ENCODE results near the gene PITX2.

PITX2 gene

DNA sequence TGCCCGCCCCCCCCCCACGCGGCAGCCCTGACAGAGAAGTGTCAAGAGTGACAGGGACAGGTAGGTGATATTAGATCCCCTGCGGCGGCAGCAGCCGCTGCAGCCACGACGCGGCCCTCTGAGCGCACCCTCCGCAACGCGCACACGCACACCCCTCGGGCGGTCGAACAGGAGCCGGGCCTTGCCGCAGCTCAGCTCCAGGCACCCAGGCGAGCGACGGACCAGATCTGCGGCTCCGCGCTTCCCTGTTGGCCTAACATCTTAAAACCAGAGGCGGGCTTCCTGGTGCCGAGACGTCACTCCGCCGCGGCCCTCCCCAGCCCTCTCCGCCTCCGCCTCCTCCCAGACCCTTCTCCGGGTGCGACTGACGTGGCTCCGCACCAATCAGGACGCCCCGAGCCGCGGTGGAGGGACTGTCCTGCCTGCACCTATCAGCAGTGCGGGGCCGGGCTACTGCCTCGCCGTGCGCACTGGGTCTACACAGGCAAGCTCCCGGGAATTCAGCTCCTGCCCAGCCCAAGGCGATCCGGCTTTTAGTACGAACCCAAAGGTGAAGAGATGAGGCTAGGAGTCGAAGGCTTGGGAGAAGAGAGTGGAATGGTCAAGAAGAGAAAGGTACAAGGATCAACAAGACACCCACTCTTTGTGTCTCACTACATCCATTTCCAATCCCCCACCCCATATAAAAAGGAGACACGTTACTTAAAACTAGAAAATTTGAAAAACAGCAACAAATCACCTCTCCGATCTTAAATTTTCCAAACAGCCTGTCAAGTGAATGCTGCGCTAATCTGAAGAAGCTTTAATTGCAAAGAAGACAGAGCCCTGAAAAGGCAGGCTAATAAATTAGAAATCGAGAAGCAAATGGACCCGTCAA lies at the start of gene PITX2:
Gene PITX2 (minus strand): TSS at position 237 of the 877 bp plus-strand sequence. CDS start 617 bp downstream, outside the sequence.
- DNase-seq: no peak

DNA sequence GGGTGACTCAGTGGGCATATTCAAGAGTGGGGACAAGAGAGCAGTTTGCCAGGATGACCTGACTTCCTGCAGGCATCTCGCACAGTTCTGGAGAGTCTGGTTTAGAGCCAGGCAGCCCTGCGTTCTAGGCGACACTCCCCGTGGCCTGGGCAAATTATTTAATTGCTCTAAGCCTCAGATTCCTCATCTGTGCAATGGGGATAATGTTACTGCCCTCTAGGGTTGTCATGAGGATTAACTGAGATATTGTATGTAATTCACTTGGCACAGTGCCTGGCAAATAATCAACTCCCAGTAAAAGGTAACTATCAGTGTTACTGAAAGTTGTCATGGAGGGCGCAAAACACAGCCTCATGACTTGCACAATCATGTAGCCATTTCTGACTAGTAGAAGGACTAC lies 48.8 kb upstream of the PITX2 start:
- no peak for DNase-seq

DNA sequence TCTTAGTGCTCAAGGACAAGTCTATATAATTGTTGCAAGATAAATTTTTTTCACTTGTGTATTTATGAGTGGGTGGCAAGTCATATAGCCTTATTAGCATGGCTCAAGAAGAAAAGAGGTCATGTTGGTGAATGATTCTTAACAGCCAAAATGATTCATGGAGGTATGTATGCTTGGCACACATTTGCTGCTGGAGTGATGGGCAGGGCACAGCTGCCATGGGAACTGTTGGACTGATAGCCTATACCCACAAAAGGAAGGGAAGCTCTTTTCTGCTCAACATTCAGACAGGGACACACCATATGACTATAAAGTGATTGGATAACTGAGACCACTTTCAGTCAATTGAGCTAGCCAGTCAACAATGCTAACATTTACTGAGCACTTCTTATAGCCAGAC lies 46.8 kb upstream of the PITX2 start:
- no peak for DNase-seq

DNA sequence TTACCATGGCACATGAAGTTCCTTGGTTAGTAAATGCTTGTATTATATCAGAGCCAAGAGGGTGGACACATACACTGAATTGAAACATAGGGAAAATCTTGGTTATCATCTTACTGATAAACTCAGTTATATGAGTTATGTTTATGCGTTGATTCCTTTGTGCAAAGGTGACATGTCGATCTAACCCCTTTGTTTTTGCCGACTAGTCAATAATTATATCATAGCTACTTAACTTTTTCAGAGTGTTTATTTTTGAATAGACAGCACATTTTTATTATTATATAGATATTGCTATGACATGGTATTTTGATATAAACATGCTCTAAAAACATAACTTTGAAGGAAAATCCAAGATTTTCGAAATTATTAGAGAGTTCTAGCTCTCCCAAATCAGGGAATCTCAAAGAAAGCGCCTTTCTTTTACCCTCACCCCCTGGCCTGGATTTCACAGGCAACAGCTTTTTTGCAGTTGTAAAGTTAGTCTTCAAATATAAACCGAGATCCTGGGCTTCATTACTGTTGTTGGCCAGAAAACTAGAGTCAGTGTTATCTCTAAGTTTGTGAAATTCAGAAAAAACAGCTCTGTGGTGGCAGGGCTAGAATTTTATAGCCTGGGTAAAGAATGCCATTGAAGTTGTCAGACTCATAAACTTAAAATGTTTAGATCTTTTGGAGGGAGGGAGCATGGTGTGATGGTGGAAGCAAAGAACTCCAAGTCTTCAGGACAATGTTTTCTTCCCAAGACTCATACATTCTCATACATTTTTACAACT lies 45.8 kb upstream of the PITX2 start:
- no peak for DNase-seq

DNA sequence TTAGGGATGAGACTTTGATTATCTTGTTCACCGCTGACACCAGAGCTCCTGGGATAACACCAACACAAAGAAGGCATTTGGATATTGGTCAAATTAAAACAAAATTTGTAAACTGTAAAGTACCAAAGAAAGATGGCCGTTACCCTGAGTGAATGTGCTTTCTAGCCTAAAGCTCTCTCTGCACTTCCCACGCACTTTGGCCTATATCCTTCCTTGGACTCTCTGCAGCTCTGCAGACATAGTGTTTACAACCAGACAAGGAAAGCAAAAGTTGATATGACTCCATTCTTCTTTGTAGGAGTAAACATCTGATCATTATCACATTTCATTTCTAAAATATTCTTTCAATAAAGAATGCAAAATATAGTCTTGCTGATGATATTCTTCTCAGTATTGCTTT lies 44.8 kb upstream of the PITX2 start:
- no peak for DNase-seq

DNA sequence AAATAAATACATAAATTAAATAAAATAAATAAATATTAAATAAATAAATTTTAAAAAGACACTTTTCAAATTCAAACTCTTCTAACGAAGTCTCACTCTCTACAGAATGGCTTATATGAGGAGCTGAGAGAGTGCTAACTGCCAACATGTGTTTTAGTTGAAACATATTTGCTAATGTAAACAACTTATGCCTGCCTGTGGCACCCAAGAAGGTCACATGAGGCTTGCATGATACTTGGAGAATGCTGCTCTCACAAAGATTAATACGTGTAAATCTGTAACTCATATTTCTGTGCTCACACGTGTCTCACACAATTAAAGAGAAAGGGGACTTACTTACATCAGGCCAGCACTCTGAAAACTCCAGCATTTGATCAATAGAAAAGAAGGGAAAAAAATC lies 43.2 kb upstream of the PITX2 start:
- no peak for DNase-seq

DNA sequence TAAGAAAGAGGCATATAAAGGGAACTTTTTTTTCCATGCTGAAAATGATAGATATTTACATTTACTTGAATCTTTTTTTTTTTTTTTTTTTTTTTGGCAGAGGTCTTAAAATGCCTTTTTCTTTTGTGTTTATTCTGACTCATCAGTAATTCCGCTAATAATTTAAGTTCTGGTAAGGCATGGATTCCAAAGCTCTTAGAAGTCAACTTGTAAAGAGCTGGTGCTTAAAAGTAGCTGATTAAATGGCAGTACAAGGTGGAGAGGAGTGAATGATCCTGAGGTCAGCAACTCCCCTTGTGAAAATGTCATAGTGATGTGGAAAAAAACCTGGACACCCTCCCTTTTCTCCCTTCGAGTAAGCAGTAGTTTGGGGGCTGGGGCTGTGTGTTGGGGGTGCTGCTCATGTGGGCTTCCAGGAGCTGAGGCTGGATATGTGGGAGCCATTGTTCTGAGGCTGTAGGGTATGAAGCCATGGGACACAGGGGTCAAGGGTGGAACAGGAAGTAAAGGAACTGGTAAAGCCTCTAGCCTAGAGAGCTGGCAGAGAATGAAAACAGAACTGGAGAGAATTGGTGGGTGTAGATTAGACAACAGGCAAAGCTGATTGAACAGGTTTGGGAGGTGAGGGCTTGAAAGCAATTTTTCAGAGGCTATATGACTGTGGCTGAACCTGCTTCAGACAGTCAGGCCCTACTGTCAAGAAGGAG lies 41.0 kb upstream of the PITX2 start:
- no peak for DNase-seq

DNA sequence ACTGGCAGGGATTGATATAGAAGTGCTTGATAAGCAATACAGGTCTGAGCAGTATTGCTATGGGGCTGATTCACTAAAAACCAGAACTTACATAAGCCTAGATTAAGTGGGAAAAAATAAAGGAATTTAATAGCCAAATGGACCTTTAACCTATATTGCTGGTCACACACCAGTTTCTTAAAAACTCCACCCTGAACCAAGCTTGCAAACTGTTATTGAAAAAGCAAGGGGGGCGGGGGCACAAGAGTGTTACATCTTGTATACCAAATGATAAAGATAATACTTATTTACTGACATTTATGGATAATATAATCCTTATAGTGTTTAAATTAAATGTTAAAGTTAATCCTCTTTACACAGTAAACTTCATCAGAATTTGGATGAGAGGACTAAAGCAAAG lies 40.3 kb upstream of the PITX2 start:
- no peak for DNase-seq

DNA sequence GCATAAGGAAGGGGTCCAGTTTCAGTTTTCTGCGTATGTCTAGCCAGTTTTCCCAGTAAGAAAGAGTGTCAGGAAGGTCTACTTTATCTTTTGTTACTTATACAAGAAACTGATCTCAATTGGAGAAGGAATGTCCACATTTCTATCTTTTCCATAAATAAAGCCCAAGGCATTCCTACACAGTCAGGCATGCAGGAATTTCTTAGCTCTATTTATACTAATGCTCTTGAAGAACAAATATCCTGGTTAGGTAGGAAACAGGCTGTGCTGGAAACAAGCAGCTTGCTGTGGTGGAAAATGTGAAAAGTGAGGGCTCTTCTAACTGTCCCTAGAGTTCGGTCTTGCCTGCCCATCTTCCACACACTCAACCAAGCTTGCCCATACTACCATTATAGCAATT lies 37.9 kb upstream of the PITX2 start:
- no peak for DNase-seq

DNA sequence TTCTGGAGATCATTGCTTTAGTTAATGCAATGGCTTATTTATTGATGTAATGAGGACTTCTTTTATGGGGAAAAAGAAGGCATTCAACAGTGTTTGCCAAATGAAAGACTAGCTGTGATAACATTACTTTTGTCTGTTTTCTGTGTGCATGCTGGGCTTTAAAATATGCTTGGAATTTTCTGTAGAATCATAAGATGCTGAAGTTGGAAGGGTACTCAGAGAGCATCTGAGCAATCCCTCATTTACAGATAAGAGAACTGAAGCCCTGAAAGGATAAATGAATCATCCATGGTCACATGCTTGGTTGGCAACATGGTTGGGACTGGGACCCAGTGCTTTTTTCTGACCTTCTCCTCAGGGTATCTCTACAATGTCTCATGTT lies 31.4 kb upstream of the PITX2 start:
- no peak for DNase-seq

DNA sequence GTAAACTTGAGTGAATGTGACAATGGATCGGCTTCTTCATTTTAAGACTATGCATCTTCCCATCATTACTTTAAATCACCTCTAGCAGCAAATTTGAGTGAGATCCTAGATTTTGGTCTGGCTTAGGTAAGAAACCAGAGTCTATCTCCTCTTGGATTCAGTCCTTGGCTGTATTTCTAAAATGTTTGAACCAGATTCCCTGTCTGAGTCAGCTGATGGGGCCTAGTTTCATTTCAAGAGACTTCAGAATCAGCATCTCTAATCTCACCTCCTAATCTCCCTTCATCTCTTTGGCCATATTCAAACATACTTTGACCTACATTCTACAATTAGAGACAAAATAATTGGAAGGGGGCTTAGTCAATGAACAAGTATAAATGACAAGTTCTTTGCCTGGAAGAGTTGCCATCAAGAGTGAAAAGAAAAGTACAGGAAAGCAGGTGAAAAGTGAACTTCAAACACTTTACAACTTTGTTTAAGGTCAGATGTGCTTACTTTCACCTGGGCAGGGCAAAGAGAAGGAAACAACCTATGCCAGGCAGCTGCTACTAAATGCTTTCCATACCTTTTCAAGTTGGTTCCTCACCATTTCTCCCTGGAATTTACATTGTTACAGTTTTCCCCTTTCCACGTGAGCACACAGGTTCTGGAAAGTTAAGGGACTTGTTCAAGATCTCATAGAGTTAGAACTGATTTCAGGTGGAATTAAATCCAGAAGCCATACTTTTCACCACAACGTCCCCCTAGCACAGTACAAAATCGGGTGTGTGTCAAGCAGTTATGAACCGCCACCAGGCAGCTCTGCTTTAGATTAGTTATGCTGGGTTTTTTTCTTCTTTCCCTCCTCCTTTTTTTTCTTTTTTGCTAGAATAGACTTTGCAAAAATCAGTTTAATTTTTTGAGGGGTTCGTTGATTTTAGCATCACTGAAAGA lies 30.7 kb upstream of the PITX2 start:
- DNase-seq: no peak

DNA sequence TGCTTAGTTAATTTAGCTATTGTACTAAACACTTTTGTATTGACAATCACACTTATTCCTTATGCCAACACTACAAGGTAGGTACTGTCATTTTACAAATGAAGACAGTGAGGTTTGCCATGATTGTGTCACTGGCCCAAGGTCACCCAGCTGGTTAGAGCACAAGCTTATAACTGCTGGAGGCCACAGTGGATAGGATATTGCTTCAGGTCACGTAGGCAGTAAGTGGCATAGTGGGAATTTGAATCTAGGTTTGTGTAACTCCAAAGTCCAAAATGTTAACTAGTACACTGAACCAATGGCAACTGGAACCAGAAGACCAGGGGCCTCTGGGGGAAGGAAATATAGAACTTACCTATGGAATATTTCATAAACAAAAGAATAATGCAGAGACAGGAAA lies 21.1 kb upstream of the PITX2 start:
- no peak for DNase-seq

DNA sequence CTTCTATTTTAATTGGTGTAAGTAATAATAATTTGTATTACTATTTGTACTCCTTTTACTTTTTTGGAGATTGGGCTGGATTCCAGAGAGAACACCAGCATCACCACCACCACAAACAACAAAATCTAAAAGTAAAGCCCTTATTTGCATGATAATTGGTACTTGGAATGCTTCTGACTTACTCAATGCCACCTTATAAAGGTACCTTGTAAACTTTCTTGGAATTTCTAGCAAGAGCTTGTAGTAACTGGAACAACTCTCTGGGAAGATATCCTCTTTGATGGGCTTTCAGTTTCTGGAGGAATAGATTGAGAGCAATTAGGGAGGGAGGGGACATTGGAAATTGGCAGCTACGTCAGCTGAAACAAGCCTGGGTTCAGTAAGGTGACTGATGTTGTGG lies 20.2 kb upstream of the PITX2 start:
- DNase-seq: no peak

DNA sequence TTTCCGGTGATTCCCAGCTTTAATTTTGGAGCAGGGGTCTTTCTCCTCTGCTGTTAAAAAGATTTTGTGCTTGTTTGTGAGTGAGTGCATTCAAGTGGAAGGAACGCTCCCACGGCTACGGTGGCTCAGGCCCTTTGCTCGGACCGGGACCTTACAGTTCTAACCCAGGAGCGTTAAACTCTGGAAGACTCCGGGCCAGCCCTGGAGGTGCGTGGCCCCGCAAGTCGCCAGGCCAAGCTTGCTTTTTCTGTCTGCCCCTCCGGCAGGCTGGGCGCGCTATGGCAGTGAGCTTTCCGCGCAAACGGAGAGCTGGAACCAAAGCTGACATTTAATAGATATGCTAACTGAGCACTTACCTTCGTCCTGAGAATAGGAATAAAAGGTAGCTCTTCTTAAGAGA lies 18.3 kb upstream of the PITX2 start:
- DNase-seq: no peak

DNA sequence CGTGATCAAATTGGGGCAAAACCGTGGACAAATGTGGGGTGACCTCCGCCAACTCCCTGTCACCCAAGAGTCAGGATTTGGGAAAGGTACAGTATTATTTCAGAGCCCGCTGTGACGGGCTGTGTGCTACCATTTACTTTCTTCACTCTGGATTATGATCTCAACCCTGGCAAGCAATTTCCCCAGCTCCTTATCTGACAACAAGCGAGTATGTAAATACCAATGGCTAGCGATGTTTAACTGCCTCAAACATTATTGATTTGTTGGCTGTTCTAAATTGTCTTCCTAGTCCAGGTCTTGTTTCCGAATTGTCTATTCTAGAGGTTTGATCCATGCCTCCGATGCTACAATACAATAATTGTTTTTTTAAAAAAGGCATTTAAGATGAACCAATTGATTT lies 17.7 kb upstream of the PITX2 start:
- no peak for DNase-seq

DNA sequence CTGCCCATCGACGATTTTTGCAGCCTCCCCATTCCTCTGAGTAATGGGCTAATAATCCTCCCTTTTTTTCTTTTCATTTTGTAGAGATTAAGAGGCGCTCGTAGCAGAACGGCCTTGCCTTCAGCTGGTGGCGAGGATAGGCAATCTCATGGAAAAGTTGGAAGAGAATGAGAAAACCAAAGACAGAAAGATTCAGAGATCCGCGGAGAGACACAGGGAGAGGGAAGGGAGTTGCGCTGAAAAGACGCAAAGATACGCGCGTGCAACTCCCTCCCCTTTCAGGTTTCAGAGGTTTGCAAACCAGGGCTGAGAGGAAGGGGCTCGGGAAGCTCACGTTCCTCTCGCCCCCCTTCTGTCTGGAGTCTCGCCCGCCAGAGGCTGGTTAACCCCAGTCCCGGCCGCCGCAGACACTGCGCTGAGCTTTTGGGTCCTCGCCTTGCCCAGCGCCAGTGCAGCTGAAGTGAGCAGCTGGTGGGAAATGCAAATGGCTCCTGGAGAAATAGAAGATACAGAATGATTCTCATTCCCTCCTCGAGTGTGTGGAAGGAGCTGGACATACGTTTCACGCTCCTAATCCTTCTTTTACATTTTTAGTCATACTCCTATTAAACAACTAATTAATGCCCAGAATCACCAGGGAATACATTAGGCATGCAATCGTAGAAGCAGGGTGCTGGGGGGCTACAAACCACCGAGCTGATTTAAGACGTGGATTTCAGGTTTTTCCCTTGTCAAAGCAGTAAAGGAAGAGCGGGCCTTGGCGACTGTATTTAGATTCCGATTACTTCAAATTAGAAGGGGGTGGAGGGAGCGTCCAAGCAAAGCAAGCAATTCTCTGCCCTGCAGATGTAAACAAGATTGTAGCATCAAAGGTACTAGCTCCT lies 16.6 kb upstream of the PITX2 start:
- no peak for DNase-seq

DNA sequence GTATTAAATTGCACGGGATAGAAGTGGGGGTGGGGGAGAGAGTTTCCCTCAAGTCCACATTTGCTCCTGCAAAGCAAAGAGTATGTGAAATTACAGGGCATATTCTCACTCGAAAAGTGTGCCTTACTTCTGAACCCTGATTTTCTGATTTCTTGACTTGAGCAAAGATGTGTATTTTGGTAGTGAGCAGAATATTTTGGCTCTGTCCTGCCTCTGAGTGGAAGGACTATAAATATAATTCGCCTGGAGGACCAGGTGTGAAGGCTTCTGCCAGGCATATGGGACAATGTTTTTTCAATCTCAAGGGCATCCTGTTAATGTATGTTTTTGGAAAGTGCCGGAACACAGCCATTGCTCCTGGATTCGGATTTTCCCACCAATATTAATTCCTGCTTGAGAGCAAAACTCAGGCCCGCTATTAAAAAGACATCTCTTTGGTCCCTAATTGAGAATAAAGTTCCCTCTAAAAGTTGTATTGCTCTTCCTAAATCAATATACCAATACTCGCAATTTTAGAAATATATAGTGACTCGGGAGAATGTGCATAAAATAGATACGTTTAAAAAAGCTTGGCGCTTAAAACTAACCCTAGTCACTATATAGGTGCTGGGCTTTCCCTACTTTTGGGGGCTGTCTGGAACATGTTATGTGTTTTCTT lies 15.3 kb upstream of the PITX2 start:
- DNase-seq: no peak

DNA sequence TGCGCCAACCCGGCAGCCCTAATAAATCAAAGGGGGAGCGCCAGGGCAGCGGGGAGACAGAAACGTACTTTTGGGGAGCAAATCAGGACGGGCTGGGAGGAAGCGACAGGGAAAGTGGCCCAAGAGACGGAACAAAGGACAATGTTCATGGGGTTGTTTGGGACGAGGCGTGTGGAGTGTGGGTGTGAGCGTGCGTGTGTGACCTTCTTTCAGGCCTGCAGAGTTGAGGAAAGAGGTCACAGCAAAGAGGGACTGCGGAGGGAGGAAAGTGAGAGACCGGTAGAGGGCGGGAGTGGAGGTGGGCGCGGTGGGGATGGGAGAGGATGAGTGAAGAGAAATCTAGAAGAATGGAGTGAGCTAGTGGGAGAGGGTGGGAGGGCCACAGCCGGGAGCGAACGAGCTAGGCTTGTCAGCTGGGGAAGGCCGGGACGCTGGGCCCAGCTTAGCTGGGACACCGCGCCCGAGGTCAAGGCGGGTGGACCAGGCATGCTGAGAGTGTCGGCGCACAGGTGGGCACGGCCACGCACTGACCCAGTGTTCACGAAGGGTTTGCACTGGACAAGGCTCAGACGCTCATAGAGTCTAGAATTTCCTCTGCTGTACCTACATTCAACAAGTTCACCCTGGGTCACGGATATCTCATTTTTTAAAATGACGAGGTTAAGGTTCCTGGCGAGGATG lies 14.7 kb upstream of the PITX2 start:
- DNase-seq: no peak

DNA sequence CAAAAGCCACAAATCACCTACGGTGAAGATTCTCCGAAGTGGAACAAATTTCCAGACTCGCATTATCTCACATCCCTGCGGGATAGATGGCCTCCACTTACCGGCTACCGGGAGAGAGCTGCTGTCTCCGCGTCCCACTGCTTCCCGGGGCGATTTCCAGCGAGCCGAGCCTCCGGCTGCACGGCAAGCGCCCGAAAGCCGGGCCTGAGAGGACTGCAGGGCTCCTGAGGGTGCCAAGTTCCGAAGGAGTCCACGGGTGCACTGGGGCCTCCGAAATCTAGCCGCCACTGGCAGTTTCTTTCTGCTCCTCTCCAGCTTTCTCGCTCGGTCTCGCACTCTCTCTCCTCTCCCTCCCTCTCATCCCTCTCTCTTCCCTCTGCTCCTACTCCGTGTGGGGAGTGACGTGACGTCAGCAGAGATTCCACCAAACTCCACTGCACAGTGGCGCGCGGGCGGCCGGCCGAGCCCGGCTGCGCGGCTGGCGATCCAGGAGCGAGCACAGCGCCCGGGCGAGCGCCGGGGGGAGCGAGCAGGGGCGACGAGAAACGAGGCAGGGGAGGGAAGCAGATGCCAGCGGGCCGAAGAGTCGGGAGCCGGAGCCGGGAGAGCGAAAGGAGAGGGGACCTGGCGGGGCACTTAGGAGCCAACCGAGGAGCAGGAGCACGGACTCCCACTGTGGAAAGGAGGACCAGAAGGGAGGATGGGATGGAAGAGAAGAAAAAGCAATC lies 14.0 kb upstream of the PITX2 start:
- no peak for DNase-seq
